Kidney (tissue), 14 donors: ENCODE measurements around the gene PPP6R3. TPM values are rescaled to one million over a fixed set of nuclear protein-coding genes. Genes with fewer than 3 reads are reported as not detected.
"Not testable (repeated sequence)": the region's sequence is repeated elsewhere in the genome, so short reads cannot be mapped to it uniquely, and the experiment has no call there.

Source experiments
- DNase-seq, 5 donors: peaks; one replicate each; pipeline ENCODE4 v3.0.0-alpha.2; 2013 to 2020
- FAIRE-seq: peaks from 2 replicates; lab custom pipeline; 2012; peaks lifted over from hg19 to GRCh38; lab: Jason Lieb, UNC
- H3K27ac ChIP-seq, 2 donors: one replicate each; pipeline ENCODE4 v1.7.0; 2013; ENCODE audit warnings: low read depth in 2 of 2, low read length in 2 of 2, inconsistent platforms in 1 of 2
- H3K27me3 ChIP-seq: one replicate; pipeline ENCODE4 v1.7.1; 2013; ENCODE audit warnings: low read length, inconsistent platforms; ENCODE audit not compliant: control insufficient read depth, insufficient read depth
- H3K36me3 ChIP-seq, 3 donors: one replicate each; pipeline versions ENCODE4 v1.7.0 to v1.7.1; 2013; ENCODE audit warnings: low read length in 3 of 3, control low read depth in 1 of 3, inconsistent platforms in 1 of 3; ENCODE audit not compliant: insufficient read depth in 3 of 3, control insufficient read depth in 2 of 3
- H3K4me1 ChIP-seq, 3 donors: one replicate each; pipeline versions ENCODE4 v1.7.0 to v1.7.1; 2013; ENCODE audit warnings: low read length in 3 of 3, inconsistent platforms in 1 of 3, low read depth in 1 of 3; ENCODE audit not compliant: control insufficient read depth in 2 of 3, insufficient read depth in 2 of 3
- H3K4me3 ChIP-seq, 3 donors: one replicate each; pipeline versions ENCODE4 v1.7.0 to v1.8.1; 2013; ENCODE audit warnings: low read length in 3 of 3, control low read depth in 1 of 3, inconsistent platforms in 1 of 3
- H3K9ac ChIP-seq, 3 donors: one replicate each; pipeline versions ENCODE4 v1.7.0 to v1.7.1; 2013; ENCODE audit warnings: low read length in 3 of 3, control low read depth in 1 of 3, inconsistent platforms in 1 of 3
- H3K9me3 ChIP-seq, 3 donors: one replicate each; pipeline versions ENCODE4 v1.7.0 to v1.7.1; 2013; ENCODE audit warnings: low read length in 3 of 3, control low read depth in 1 of 3, inconsistent platforms in 1 of 3; ENCODE audit not compliant: control insufficient read depth in 2 of 3, insufficient read depth in 1 of 3
- CTCF ChIP-seq: IDR thresholded peaks from 3 replicates; pipeline ENCODE4 v1.5.1; 2012; ENCODE audit warnings: mild to moderate bottlenecking, moderate library complexity, borderline replicate concordance; ENCODE audit not compliant: insufficient read depth; ENCODE audit errors: extremely low read depth
- intact Hi-C: fragments of 100-400 bp; cut with DNase I; formaldehyde crosslinking; loops from one replicate; pipeline ENCODE4 v1.11.1; 2022
- polyA plus RNA-seq: library from polyadenylated mRNA; stranded (reverse); fragments of 350-450 nt; fragmentation: Illumina TruSeq; extraction: RNeasy Lipid Tissue Mini Kit (QIAGEN cat#74804); gene quantifications from one replicate; pipeline ENCODE4 v1.2.3, GENCODE V29; 2014; ENCODE audit warnings: low read depth, low replicate concordance; ENCODE audit not compliant: insufficient read depth
- total RNA-seq: library from RNA; stranded (reverse); fragmentation: NEBNext Ultra II Directional; extraction: Animal tissue kit (Norgen Biotek cat#: 25700); gene quantifications from one replicate; pipeline ENCODE4 v1.2.1, GENCODE V29; 2021
- donor health status: control.
- donor health status: control.
- donor health status: control.
- donor health status: control.
- donor health status: control.
- donor health status: DM: yes; HTN: yes; CAD: no.
- donor health status: Normal renal cell carcinoma (clear cell type).

The PPP6R3 gene
- total and polyA plus RNA-seq, 2 donors from 2014 or later, result 30.3 to 108 TPM

- no peak overlapping the region for H3K9ac ChIP-seq
- no peak for FAIRE-seq
- peaks cover 0 to 8% (median 2%) of the 10 kb centered on the region in 3 donors for H3K9me3 ChIP-seq
- H3K4me3 ChIP-seq, result no peak overlapping the region
- intact Hi-C loops, result no loop called here
- DNase-seq, result no peak
- H3K27ac ChIP-seq, result no peak overlapping the region
- no peak for TF ChIP-seq CTCF
- H3K36me3 ChIP-seq, result peaks cover 8 to 30% (median 16%) of the 10 kb centered on the region in 3 donors
- H3K27me3 ChIP-seq, result no peaks in the 10 kb centered on the region
- H3K4me1 ChIP-seq, result peaks cover 0 to 6% (median 4%) of the 10 kb centered on the region in 3 donors
Observed at GRCh38 chr11:68432874-68433273, 27.7 kb upstream of the PPP6R3 start.

GRCh38 chr11:68433541-68433940 lies 27.0 kb upstream of the PPP6R3 start:
- Histone ChIP-seq H3K4me1 (peaks cover 0 to 8% (median 4%) of the 10 kb centered on the region in 3 donors), H3K36me3 (peaks cover 8 to 30% (median 18%) of the 10 kb centered on the region in 3 donors), H3K27me3 (no peaks in the 10 kb centered on the region), H3K27ac (no peak overlapping the region), H3K4me3 (no peak overlapping the region), H3K9me3 (peaks cover 0 to 8% (median 2%) of the 10 kb centered on the region in 3 donors), H3K9ac (no peak overlapping the region)
- DNase-seq (no peak), FAIRE-seq (no peak)
- no peak for TF ChIP-seq CTCF
- intact Hi-C loops, result no loop called here

GRCh38 chr11:68434159-68434558 lies 26.4 kb upstream of the PPP6R3 start:
- H3K9me3 ChIP-seq, H3K27me3 ChIP-seq, DNase-seq, H3K4me1 ChIP-seq, H3K27ac ChIP-seq, intact Hi-C loops, H3K9ac ChIP-seq, FAIRE-seq, H3K4me3 ChIP-seq: not testable (repeated sequence)
- peaks cover 8 to 36% (median 21%) of the 10 kb centered on the region in 3 donors for H3K36me3 ChIP-seq

GRCh38 chr11:68436162-68436888 lies 24.2 kb upstream of the PPP6R3 start:
- Histone ChIP-seq H3K36me3 (peaks cover 0 to 36% (median 18%) of the 10 kb centered on the region in 3 donors), H3K4me3 (no peak overlapping the region), H3K9me3 (no peaks in the 10 kb centered on the region), H3K27me3 (no peaks in the 10 kb centered on the region), H3K9ac (no peak overlapping the region), H3K4me1 (peaks cover 0 to 10% (median 4%) of the 10 kb centered on the region in 3 donors), H3K27ac (no peak overlapping the region)
- TF ChIP-seq CTCF, result no peak
- intact Hi-C loops, result no loop called here
- FAIRE-seq, result no peak
- DNase-seq, result no peak
